HG03025 (cell line): ENCODE results near the gene DARS1.

ENCODE experiments used
- ATAC-seq: cut with Tn5 transposase; IDR thresholded peaks from one replicate; pipeline ENCODE4 v1.9.1; 2021; ENCODE audit warnings: mild to moderate bottlenecking, moderate library complexity; ENCODE audit not compliant: unreplicated experiment, low FRiP score

Gene DARS1

GRCh38 chr2:135948642-135949355 lies 36.6 kb downstream of the DARS1 start:
- ATAC-seq: no peak

DNA sequence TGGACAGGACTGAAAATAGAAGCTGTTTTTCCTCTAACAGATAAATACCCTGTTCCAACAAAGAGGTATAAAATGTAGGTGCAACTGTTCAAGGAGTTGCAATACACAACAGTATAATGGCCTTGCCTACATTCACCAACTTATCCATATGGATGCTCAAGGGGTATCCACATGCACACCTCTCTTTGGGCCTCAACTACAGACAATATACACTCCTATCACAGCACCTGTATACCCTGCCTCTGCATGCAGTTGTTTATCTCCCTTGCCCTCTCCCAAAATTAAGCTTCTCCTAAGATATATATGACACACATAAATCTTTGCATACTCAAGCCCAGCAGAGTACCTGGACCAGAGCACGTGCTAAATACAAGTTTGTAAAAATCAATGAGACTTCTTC lies 37.3 kb downstream of the DARS1 start:
- no peak for ATAC-seq

DNA sequence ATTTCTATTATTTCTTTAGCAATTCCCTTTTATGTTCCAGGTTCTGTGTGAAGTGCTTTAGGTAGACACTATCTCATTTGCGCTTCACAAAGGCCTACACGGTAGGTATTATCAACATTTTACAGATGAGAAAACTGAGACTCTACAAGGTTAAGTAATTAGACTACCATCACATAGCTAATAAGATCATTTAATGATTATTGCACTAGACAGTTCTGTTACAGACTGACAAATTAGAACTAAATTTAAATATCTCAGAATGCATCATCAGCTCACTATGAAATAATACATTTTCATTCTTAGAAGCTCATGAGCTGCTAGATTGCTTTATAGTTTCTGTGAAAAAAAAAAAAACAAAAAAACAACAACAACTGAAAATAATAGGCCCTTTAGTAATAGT lies 37.9 kb downstream of the DARS1 start:
- ATAC-seq: no peak

DNA sequence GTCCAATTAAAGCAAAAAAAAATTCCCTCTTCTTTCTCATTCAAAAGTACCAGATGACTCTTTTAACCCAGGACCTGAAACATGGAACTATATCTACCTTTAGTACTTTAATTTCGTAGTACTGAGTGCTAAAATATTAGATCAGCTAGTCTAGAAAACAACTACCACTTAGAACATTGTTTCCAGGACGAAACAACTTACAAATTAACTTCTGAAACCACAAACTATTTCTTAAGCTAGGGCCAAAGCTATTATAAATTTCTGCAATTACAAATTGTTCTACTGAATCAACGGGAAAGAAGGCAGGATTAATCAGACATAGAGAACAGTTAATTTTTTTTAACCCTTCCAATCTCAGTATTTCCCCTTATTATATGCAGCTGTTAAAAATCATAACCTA lies 39.9 kb downstream of the DARS1 start:
- ATAC-seq: no peak

- no peak for ATAC-seq
Measured at GRCh38 chr2:135944625-135945024, 40.8 kb downstream of the DARS1 start.

GRCh38 chr2:135942936-135943688 lies 42.3 kb downstream of the DARS1 start:
- no peak for ATAC-seq

GRCh38 chr2:135936524-135936923 lies 48.9 kb downstream of the DARS1 start:
- no peak for ATAC-seq

- ATAC-seq: no peak
Measured at GRCh38 chr2:135935914-135936313, 49.5 kb downstream of the DARS1 start.

DNA sequence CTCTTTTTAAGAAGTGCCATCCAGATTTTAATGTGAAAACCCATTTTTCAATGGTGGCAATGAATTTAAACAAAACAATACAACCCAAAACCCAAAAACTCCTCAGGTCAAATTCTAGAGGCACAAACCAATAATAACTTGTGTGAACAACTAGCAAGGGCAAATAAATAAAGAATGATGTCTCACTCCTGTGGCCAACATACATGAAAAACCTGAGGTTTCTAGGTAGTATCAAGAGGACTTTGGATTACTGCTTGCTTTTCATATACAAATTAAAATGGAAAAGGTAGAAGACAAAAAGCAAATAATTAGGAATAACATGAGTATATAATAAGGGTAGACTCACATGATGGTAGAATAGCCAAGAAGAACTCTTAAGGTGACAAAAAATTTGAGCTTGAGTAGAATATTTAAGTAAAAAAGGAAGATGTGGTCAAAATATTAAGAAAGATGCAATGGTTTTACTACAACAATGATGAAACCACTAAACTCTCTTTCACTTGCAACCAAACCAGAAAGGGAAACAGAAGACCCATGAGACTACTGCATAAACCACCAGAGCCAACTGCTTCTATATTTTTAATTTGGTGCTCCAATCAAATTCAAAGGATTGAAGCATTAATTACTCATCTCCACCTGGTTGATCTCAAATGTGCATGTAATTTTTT lies 53.5 kb downstream of the DARS1 start:
- peak; percentile 78 for ATAC-seq

GRCh38 chr2:135926605-135927004 lies 58.8 kb downstream of the DARS1 start:
- no peak for ATAC-seq

DNA sequence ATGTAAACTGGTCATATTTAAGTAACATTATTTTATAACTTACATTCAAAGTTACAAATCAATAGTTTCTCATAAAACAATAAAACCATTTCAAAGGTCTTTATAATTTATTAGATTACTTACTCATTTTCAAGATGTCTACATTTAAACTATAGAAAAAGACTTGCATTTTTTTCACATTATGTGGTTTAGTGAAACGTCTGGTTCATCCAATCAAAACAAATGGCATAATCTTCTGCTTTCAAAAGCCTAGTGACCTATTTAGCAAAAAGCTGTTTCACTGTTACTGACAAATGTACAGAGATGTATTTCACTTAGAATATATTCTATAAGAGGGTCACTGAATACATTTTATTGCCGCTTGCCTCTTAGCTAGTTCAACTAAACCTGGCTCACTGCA lies 59.9 kb downstream of the DARS1 start:
- ATAC-seq: no peak

DNA sequence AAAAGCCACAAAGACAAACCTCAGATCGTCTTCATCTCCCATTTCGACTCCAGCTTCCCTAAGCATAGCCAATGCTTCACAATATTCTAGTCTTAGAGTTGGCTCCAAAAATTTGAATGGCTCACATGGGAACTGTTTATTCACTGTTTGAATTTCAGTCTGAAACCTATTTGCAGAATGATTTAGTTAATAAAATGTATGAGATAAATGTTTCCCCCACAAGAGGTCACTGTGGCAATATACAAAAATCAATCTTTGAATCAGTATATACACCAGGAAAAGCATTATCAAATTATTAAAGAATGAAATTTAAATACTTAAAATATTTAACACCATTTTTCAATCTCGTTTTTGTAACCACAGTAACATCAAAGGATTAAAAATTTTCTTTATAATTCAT lies 69.2 kb downstream of the DARS1 start:
- ATAC-seq: no peak

- no peak for ATAC-seq
Measured at GRCh38 chr2:135914485-135914884, 70.9 kb downstream of the DARS1 start.

GRCh38 chr2:135913727-135914365 lies 71.6 kb downstream of the DARS1 start:
- no peak for ATAC-seq

DNA sequence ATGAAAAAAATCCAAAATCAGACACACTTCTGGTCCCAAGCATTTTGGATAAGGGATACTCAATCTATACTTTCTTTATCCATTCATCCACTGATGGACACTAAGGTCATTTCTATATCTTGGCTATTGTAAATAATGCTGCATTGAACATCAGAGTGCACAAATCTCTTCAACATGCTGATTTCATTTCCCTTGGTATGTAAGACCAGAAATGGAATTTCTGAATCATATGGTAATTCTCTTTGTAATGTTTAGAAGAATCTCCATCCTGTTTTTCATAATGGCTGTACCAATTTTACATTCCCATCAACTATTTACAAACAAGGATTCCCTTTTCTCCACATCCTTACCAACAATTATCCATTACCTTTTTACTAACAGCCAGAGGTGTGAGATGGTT lies 75.5 kb downstream of the DARS1 start:
- no peak for ATAC-seq

DNA sequence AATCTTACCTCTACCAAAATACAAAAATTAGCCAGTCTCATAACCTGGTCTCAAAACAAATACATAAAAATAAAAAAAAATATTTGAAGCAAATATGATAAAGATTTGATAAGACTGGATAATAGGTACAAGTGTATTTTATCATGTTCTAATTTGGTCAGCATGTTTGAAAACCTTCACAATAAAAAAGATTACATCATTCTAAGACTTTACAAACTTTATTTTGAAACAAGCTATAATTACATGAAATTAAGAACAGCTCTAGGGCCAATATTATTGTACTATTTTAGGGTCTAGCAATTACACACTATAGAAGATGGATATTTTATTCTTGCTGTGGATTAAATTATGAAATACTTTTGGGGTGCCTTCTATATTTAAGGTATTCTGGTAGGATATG lies 79.7 kb downstream of the DARS1 start:
- no peak for ATAC-seq

DNA sequence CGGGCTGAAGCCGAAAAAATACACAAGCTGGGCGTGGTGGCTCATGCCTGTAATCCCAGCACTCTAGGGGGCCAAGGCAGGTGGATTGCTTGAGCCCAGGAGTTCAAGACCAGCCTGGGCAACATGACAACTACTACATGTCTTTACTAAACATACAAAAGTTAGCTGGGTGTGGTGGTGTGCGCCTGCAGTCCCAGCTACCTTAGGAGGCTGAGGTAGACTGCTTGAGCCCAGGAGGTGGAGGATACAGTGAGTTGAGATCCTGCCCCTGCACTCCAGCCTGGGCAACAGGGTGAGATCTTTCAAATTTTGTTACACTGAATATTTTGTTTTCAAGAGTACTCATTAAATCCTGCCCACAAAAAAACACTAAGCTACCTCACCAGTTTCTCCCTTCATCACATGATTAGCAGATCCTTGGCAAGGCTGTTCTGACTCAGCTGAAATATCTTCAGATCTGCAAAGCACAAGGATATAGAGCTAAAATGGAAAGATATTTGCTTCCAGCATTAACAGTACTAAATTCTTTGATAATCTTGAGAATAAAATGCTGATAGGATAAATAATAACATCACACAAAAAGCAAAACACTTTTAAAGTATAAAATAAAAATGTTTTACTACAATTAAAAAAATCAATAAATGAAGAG lies 81.0 kb downstream of the DARS1 start:
- ATAC-seq: no peak

GRCh38 chr2:135903650-135904049 lies 81.8 kb downstream of the DARS1 start:
- no peak for ATAC-seq

GRCh38 chr2:135899567-135899966 lies 85.9 kb downstream of the DARS1 start:
- ATAC-seq: no peak

GRCh38 chr2:135898234-135898786 lies 87.1 kb downstream of the DARS1 start:
- no peak for ATAC-seq
